ENCODE measurements around the gene TTC6. TPM values are rescaled to one million over a fixed set of nuclear protein-coding genes. Genes with fewer than 3 reads are reported as not detected.

TTC6 gene
- total and polyA plus RNA-seq, 2 donors (not counting 3 experiments of a cell fraction or from before 2014, with no cell fraction given) = 0.75 TPM; not detected in 1

- TF ChIP-seq POLR2A (IDR thresholded peaks at IDR 0.05; ENCODE audit: low read depth, low read length) (no peak), MYC (IDR thresholded peaks at IDR 0.05; ENCODE audit: low read depth, low read length) (no peak), CTCF (IDR thresholded peaks at IDR 0.05; ENCODE audit: extremely low read depth in 1 of 2, insufficient read depth in 1 of 2, low read depth in 1 of 2, low read length in 2 of 2) (no peak), MAX (IDR thresholded peaks at IDR 0.05; ENCODE audit: insufficient read depth, insufficient read length) (no peak), GATA2 (IDR thresholded peaks at IDR 0.05; ENCODE audit: insufficient read depth, insufficient read length, low read depth, low read length) (no peak), EZH2 (IDR thresholded peaks at IDR 0.05; ENCODE audit: borderline replicate concordance, low read depth, low read length, severe bottlenecking) (no peak), FOS (IDR thresholded peaks at IDR 0.05; ENCODE audit: borderline replicate concordance, insufficient read depth, low read length) (no peak), POLR2AphosphoS5 (IDR thresholded peaks at IDR 0.05; ENCODE audit: insufficient read depth, low read depth, low read length) (no peak), JUN (IDR thresholded peaks at IDR 0.05; ENCODE audit: borderline replicate concordance, insufficient read depth, insufficient read length, low read depth) (no peak)
- ChIA-PET CTCF (interaction anchor here (1.1 kb wide), 1 partner anchor 344 kb away, joined by 3 read pairs; no protein-coding TSS in a partner anchor), POLR2A (no interaction called here)
- dilution Hi-C loops (cut with MboI; ENCODE audit: extremely low pct_ligation_motif_present, low sequenced_read_pairs) (no loop called here), intact Hi-C loops (cut with micrococcal nuclease) (no loop called here)
- Histone ChIP-seq H3K4me2 (ENCODE audit: insufficient read depth, low read length) (no peak overlapping the region), H2AFZ (ENCODE audit: low read depth, low read length) (no peak overlapping the region), H3K4me1 (ENCODE audit: control insufficient read depth, extremely low read depth, insufficient read depth, low read length) (peaks cover 5% of the 10 kb centered on the region), H3K36me3 (ENCODE audit: control insufficient read depth in 2 of 2, extremely low read depth in 1 of 2, insufficient read depth in 2 of 2, low read length in 2 of 2) (no peaks in the 10 kb centered on the region), H3K79me2 (ENCODE audit: control insufficient read depth, insufficient read depth, low read length) (no peaks in the 10 kb centered on the region), H3K27ac (ENCODE audit: insufficient read depth, low read depth, low read length) (no peak overlapping the region), H3K9me1 (replicated peaks; ENCODE audit: control insufficient read depth, extremely low read depth, insufficient read depth, low read length) (no peaks in the 10 kb centered on the region), H3K4me3 (replicated peaks in 1 of 3; ENCODE audit: insufficient read depth in 1 of 3, low read depth in 1 of 3, low read length in 3 of 3) (no peak overlapping the region), H3K27me3 (ENCODE audit: control insufficient read depth in 2 of 2, insufficient read depth in 2 of 2, low read length in 2 of 2) (peaks cover 69 to 88% of the 10 kb centered on the region in 2 experiments), H4K20me1 (replicated peaks; ENCODE audit: control insufficient read depth, extremely low read depth, insufficient read depth, low read length) (peaks cover 6% of the 10 kb centered on the region), H3K9ac (replicated peaks; ENCODE audit: extremely low read depth, insufficient read depth, low read length) (no peak overlapping the region), H3K9me3 (replicated peaks; ENCODE audit: control insufficient read depth, insufficient read depth, low read length) (no peaks in the 10 kb centered on the region)
- no TSS peak for BruUV-seq (replicated peaks)
- FAIRE-seq (no peak), DNase-seq (ENCODE audit: low read depth, low spot score) (no peak)
Measured at GRCh38 chr14:37590428-37591139, 4.8 kb upstream of the TTC6 start.
